Neural cell (in vitro differentiated cells): ENCODE data around the gene MYO3B. TPM values are rescaled to one million over a fixed set of nuclear protein-coding genes. Genes with fewer than 3 reads are reported as not detected.

ENCODE experiments used
- H2AFZ ChIP-seq: fragments of 200-600, 300-800 bp; sonication (generic), shearing (Covaris generic); 2 replicates; pipeline ENCODE4 v1.6.0; 2014; ENCODE audit warnings: low read depth, mild to moderate bottlenecking, antibody characterized with exemption, low read length, moderate library complexity
- H3F3A ChIP-seq: fragments of 200-600 bp; shearing (Covaris generic); 2 replicates; pipeline ENCODE4 v1.6.1; 2016; ENCODE audit warnings: mild to moderate bottlenecking, moderate library complexity, mixed read lengths, antibody characterized with exemption, low read length; ENCODE audit not compliant: insufficient read depth, poor library complexity, severe bottlenecking
- H3K27ac ChIP-seq: fragments of 200-600, 300-800 bp; sonication (generic), shearing (Covaris generic); 2 replicates; pipeline ENCODE4 v1.5.1; 2014; ENCODE audit warnings: mild to moderate bottlenecking, low read length, moderate library complexity
- H3K27me3 ChIP-seq: fragments of 300-800, 200-600 bp; sonication (generic), shearing (Covaris generic); 2 replicates; pipeline ENCODE4 v1.6.0; 2014; ENCODE audit warnings: mild to moderate bottlenecking, low read depth, low read length, moderate library complexity; ENCODE audit not compliant: insufficient read depth
- H3K36me3 ChIP-seq: fragments of 300-800, 200-600 bp; sonication (generic), shearing (Covaris generic); 2 replicates; pipeline ENCODE4 v1.5.1; 2014; ENCODE audit warnings: mild to moderate bottlenecking, antibody characterized with exemption, low read length, moderate library complexity; ENCODE audit not compliant: insufficient read depth
- H3K4me2 ChIP-seq: fragments of 300-800, 200-600 bp; sonication (generic), shearing (Covaris generic); 2 replicates; pipeline ENCODE4 v1.6.0; 2014; ENCODE audit warnings: mild to moderate bottlenecking, low read length
- H3K4me3 ChIP-seq: fragments of 300-800, 200-600 bp; sonication (generic), shearing (Covaris generic); 2 replicates; pipeline ENCODE4 v1.5.1; 2014; ENCODE audit warnings: mild to moderate bottlenecking, low read length, moderate library complexity
- H3K79me2 ChIP-seq: fragments of 200-600 bp; shearing (Covaris generic); replicated peaks from 2 replicates; pipeline ENCODE4 v1.6.0; 2014; ENCODE audit warnings: mild to moderate bottlenecking, low read length, moderate library complexity; ENCODE audit not compliant: insufficient read depth
- H3K9ac ChIP-seq: fragments of 300-800, 200-600 bp; sonication (generic), shearing (Covaris generic); 2 replicates; pipeline ENCODE4 v1.6.1; 2016; ENCODE audit warnings: mild to moderate bottlenecking, low read length, mixed read lengths
- H3K9me2 ChIP-seq: fragments of 200-600 bp; shearing (Covaris generic); 2 replicates; pipeline ENCODE4 v1.6.1; 2016; ENCODE audit warnings: mild to moderate bottlenecking, low read length, mixed read lengths; ENCODE audit not compliant: insufficient read depth
- H3K9me3 ChIP-seq: fragments of 200-600, 300-800 bp; sonication (generic), shearing (Covaris generic); 2 replicates; pipeline ENCODE4 v1.6.1; 2016; ENCODE audit warnings: mild to moderate bottlenecking, mixed run types, low read length, moderate library complexity, mixed read lengths
- H4K20me1 ChIP-seq: fragments of 200-600 bp; shearing (Covaris generic); 2 replicates; pipeline ENCODE4 v1.6.1; 2016; ENCODE audit warnings: mild to moderate bottlenecking, mixed run types; ENCODE audit not compliant: insufficient read depth
- EP300 ChIP-seq: fragments of 450-650 bp; conservative IDR thresholded peaks from 2 replicates; pipeline ENCODE4 v1.6.1; 2014; ENCODE audit warnings: antibody characterized with exemption, mild to moderate bottlenecking, moderate library complexity; ENCODE audit not compliant: poor library complexity, severe bottlenecking
- EZH2 ChIP-seq: fragments of 200-600, 300-800 bp; shearing (Covaris generic), sonication (generic); IDR thresholded peaks from 2 replicates; pipeline ENCODE4 v1.6.1; 2014; ENCODE audit warnings: antibody characterized with exemption, low read length, borderline replicate concordance, mild to moderate bottlenecking; ENCODE audit not compliant: insufficient read depth, poor library complexity, severe bottlenecking
- MXI1 ChIP-seq: fragments of 450-650 bp; conservative IDR thresholded peaks from 2 replicates; pipeline ENCODE4 v1.6.1; 2014; ENCODE audit warnings: antibody characterized with exemption, mild to moderate bottlenecking; ENCODE audit not compliant: poor library complexity, severe bottlenecking
- POLR2AphosphoS5 ChIP-seq: IDR thresholded peaks from 2 replicates; pipeline ENCODE4 v1.6.1; 2012
- RAD21 ChIP-seq: fragments of 450-650 bp; conservative IDR thresholded peaks from 2 replicates; pipeline ENCODE4 v1.6.1; 2014; ENCODE audit warnings: antibody characterized with exemption, mild to moderate bottlenecking, moderate library complexity
- SMC3 ChIP-seq: fragments of 450-650 bp; conservative IDR thresholded peaks from 2 replicates; pipeline ENCODE4 v1.6.1; 2014; ENCODE audit warnings: antibody characterized with exemption, mild to moderate bottlenecking, moderate library complexity; ENCODE audit not compliant: poor library complexity
- TAF1 ChIP-seq: IDR thresholded peaks from 2 replicates; pipeline ENCODE4 v1.6.1; 2012; ENCODE audit warnings: low read depth
- polyA plus RNA-seq: library from polyadenylated mRNA; depleted of rRNA; stranded (reverse); fragments of >200 nt; gene quantifications from 2 replicates; pipeline ENCODE4 v1.2.3, GENCODE V29; 2014
- TF ChIP-seq, protein P1 (sequence below): IDR thresholded peaks from 2 replicates; pipeline ENCODE4 v1.6.1; 2012; ENCODE audit warnings: borderline replicate concordance
- TF ChIP-seq, protein P2 (sequence below): fragments of 450-650 bp; IDR thresholded peaks from 2 replicates; pipeline ENCODE4 v1.5.1; 2014; ENCODE audit warnings: antibody characterized with exemption, mild to moderate bottlenecking, moderate library complexity; ENCODE audit not compliant: poor library complexity, severe bottlenecking

Gene MYO3B
- polyA plus RNA-seq, 1 donor from 2014 or later, result 0.11 TPM

DNA sequence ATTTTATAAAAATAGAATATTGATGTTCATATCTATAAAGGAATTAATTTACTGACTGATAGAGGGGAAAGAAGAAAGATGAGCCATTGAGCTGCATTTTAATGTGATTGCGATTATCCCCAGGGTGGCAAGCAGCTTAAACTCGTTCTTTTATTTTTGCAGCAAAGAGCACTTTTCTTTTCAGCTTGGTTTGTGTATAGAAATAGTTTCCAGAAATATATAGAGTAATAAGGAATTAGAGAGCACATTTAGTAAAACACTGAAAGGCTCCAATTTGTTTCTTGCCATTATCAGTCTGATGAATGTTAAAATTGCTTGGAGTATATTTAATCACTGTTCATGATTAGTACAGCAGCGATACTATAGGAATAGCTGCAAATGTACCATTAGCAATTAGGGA lies 119.5 kb downstream of the MYO3B start:
- TF ChIP-seq MXI1 (no peak), RAD21 (no peak), POLR2AphosphoS5 (no peak), EP300 (no peak), TAF1 (no peak), SMC3 (no peak), EZH2 (no peak)
- TF ChIP-seq, protein P1, sequence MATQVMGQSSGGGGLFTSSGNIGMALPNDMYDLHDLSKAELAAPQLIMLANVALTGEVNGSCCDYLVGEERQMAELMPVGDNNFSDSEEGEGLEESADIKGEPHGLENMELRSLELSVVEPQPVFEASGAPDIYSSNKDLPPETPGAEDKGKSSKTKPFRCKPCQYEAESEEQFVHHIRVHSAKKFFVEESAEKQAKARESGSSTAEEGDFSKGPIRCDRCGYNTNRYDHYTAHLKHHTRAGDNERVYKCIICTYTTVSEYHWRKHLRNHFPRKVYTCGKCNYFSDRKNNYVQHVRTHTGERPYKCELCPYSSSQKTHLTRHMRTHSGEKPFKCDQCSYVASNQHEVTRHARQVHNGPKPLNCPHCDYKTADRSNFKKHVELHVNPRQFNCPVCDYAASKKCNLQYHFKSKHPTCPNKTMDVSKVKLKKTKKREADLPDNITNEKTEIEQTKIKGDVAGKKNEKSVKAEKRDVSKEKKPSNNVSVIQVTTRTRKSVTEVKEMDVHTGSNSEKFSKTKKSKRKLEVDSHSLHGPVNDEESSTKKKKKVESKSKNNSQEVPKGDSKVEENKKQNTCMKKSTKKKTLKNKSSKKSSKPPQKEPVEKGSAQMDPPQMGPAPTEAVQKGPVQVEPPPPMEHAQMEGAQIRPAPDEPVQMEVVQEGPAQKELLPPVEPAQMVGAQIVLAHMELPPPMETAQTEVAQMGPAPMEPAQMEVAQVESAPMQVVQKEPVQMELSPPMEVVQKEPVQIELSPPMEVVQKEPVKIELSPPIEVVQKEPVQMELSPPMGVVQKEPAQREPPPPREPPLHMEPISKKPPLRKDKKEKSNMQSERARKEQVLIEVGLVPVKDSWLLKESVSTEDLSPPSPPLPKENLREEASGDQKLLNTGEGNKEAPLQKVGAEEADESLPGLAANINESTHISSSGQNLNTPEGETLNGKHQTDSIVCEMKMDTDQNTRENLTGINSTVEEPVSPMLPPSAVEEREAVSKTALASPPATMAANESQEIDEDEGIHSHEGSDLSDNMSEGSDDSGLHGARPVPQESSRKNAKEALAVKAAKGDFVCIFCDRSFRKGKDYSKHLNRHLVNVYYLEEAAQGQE, result no peak
- TF ChIP-seq, protein P2, sequence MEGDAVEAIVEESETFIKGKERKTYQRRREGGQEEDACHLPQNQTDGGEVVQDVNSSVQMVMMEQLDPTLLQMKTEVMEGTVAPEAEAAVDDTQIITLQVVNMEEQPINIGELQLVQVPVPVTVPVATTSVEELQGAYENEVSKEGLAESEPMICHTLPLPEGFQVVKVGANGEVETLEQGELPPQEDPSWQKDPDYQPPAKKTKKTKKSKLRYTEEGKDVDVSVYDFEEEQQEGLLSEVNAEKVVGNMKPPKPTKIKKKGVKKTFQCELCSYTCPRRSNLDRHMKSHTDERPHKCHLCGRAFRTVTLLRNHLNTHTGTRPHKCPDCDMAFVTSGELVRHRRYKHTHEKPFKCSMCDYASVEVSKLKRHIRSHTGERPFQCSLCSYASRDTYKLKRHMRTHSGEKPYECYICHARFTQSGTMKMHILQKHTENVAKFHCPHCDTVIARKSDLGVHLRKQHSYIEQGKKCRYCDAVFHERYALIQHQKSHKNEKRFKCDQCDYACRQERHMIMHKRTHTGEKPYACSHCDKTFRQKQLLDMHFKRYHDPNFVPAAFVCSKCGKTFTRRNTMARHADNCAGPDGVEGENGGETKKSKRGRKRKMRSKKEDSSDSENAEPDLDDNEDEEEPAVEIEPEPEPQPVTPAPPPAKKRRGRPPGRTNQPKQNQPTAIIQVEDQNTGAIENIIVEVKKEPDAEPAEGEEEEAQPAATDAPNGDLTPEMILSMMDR, result no peak
- no peak overlapping the region for H3K9ac ChIP-seq

DNA sequence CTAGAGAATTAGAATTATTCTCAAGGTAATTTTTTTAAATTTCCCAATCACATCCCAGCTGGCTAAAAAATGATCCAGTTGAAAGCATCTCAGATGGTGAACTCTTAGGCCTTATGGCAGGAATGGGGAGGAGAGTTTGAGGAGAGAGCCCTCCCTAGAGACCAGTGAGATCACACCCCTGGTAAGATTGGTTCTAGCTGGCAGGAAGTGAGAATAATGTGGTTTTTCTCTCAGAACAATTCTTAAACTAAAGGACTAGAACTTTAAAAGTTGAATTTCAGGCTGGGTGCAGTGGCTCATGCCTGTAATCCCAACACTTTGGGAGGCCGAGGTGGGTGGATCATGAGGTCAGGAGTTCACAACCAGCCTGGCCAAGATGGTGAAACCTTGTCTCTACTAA lies 120.2 kb downstream of the MYO3B start:
- H3K79me2 ChIP-seq, result no peaks in the 10 kb centered on the region

More for the DNA sequence above, 119.5 kb downstream of the MYO3B start:
- Histone ChIP-seq H3K4me2 (peak overlapping the region; percentile 15), H3K27ac (peak overlapping the region; percentile 51), H3K9me3 (no peaks in the 10 kb centered on the region), H3K9me2 (no peaks in the 10 kb centered on the region), H4K20me1 (no peaks in the 10 kb centered on the region), H2AFZ (no peak overlapping the region), H3K79me2 (no peaks in the 10 kb centered on the region), H3K36me3 (no peaks in the 10 kb centered on the region), H3K4me3 (no peak overlapping the region), H3F3A (no peaks in the 10 kb centered on the region), H3K27me3 (no peaks in the 10 kb centered on the region)

More for the DNA sequence above, 120.2 kb downstream of the MYO3B start:
- H3K9me3 ChIP-seq, result no peaks in the 10 kb centered on the region
- H3F3A ChIP-seq, result no peaks in the 10 kb centered on the region
- peak overlapping the region; percentile 51 for H3K27ac ChIP-seq
- H2AFZ ChIP-seq, result no peak overlapping the region
- no peaks in the 10 kb centered on the region for H3K9me2 ChIP-seq
- TF ChIP-seq EZH2, result no peak
- TF ChIP-seq, protein P1, result no peak
- TF ChIP-seq, protein P2, result no peak
- no peak for TF ChIP-seq TAF1
- TF ChIP-seq SMC3, result no peak
- no peak for TF ChIP-seq EP300
- no peak for TF ChIP-seq RAD21
- TF ChIP-seq POLR2AphosphoS5, result no peak
- TF ChIP-seq MXI1, result no peak
- no peaks in the 10 kb centered on the region for H3K27me3 ChIP-seq
- H3K9ac ChIP-seq, result no peak overlapping the region
- H3K4me3 ChIP-seq, result no peak overlapping the region
- no peaks in the 10 kb centered on the region for H3K36me3 ChIP-seq
- H4K20me1 ChIP-seq, result no peaks in the 10 kb centered on the region
- no peak overlapping the region for H3K4me2 ChIP-seq
